Hepatocyte (in vitro differentiated cells): ENCODE data around the gene TFDP2.

Source experiments
- EZH2 ChIP-seq: fragments of 200-600 bp; sonication (generic); IDR thresholded peaks from 2 replicates; pipeline ENCODE4 v1.6.1; 2016; ENCODE audit warnings: antibody characterized with exemption, mild to moderate bottlenecking, borderline replicate concordance
- TF ChIP-seq, protein P1 (sequence below): fragments of 200-600 bp; sonication (generic); IDR thresholded peaks from 2 replicates; pipeline ENCODE4 v1.5.1; 2016; ENCODE audit warnings: antibody characterized with exemption, mild to moderate bottlenecking; ENCODE audit not compliant: poor library complexity

DNA sequence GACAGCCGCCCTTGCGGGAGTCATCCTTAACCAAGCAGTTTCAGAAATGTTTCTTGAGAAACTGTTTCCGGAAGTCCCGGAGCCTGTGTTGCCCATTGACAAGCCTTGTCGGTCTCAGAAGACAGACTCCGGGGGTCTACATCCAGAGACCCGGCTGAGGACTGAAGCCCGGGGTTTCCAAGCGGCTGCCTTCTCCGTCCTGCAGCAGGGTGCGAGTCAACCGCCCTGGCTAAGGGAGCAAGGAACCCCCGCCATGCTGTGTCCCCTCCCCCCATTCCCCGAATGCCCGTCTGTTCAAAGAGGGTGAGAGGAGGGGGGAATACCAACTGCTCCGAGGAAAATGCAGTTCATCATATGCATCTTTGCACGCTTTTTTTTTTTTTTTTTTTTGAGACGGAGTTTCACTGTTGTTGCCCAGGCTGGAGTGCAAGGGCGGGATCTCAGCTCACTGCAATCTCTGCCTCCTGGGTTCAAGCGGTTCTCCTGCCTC lies 211.3 kb downstream of the TFDP2 start:
- TF ChIP-seq, protein P1, sequence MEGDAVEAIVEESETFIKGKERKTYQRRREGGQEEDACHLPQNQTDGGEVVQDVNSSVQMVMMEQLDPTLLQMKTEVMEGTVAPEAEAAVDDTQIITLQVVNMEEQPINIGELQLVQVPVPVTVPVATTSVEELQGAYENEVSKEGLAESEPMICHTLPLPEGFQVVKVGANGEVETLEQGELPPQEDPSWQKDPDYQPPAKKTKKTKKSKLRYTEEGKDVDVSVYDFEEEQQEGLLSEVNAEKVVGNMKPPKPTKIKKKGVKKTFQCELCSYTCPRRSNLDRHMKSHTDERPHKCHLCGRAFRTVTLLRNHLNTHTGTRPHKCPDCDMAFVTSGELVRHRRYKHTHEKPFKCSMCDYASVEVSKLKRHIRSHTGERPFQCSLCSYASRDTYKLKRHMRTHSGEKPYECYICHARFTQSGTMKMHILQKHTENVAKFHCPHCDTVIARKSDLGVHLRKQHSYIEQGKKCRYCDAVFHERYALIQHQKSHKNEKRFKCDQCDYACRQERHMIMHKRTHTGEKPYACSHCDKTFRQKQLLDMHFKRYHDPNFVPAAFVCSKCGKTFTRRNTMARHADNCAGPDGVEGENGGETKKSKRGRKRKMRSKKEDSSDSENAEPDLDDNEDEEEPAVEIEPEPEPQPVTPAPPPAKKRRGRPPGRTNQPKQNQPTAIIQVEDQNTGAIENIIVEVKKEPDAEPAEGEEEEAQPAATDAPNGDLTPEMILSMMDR: no peak
- TF ChIP-seq EZH2: no peak
